Measurements from ENCODE around the gene KCNMA1. TPM values are rescaled to one million over a fixed set of nuclear protein-coding genes. Genes with fewer than 3 reads are reported as not detected.

Gene KCNMA1
- total RNA-seq, 2 donors from 2014 or later: 168 to 188 TPM

- no peak overlapping the region for H3K4me3 ChIP-seq
- peak overlapping the region; percentile 93 to 96 for H3K27ac ChIP-seq
- H3K4me1 ChIP-seq (ENCODE audit: control insufficient read depth in 1 of 2, low read depth in 2 of 2): peaks cover 28 to 65% of the 10 kb centered on the region in 2 donors
- ATAC-seq (ENCODE audit: insufficient number of reproducible peaks, low FRiP score, low read depth) (peak; percentile 31), DNase-seq (ENCODE audit: low spot score) (no peak)
- no peak for TF ChIP-seq CTCF (IDR thresholded peaks at IDR 0.05)
- H3K36me3 ChIP-seq: no peaks in the 10 kb centered on the region
- H3K9me3 ChIP-seq: no peaks in the 10 kb centered on the region
- H3K27me3 ChIP-seq (replicated peaks; ENCODE audit: insufficient read depth): no peaks in the 10 kb centered on the region
These were observed 624.7 kb downstream of the KCNMA1 start for GRCh38 chr10:77012812-77013500.

GRCh38 chr10:77011874-77012811 lies 625.5 kb downstream of the KCNMA1 start:
- Histone ChIP-seq H3K9me3 (no peaks in the 10 kb centered on the region), H3K4me1 (ENCODE audit: control insufficient read depth in 1 of 2, low read depth in 2 of 2) (peaks cover 28 to 68% of the 10 kb centered on the region in 2 donors), H3K4me3 (peak overlapping the region; percentile 28), H3K36me3 (no peaks in the 10 kb centered on the region), H3K27me3 (replicated peaks; ENCODE audit: insufficient read depth) (no peaks in the 10 kb centered on the region), H3K27ac (peak overlapping the region; percentile 93 to 96)
- DNase-seq (ENCODE audit: low spot score): no peak
- peak; percentile 55 for ATAC-seq (ENCODE audit: insufficient number of reproducible peaks, low FRiP score, low read depth)
- no peak for TF ChIP-seq CTCF (IDR thresholded peaks at IDR 0.05)

GRCh38 chr10:77010430-77010829 lies 627.2 kb downstream of the KCNMA1 start:
- no peak for TF ChIP-seq CTCF (IDR thresholded peaks at IDR 0.05)
- Histone ChIP-seq H3K4me1 (ENCODE audit: control insufficient read depth in 1 of 2, low read depth in 2 of 2) (peaks cover 25 to 51% of the 10 kb centered on the region in 2 donors), H3K27ac (peak overlapping the region; percentile 93 to 96), H3K36me3 (no peaks in the 10 kb centered on the region), H3K4me3 (no peak overlapping the region), H3K27me3 (replicated peaks; ENCODE audit: insufficient read depth) (no peaks in the 10 kb centered on the region), H3K9me3 (no peaks in the 10 kb centered on the region)
- ATAC-seq (ENCODE audit: insufficient number of reproducible peaks, low FRiP score, low read depth) (no peak), DNase-seq (ENCODE audit: low spot score) (no peak)

DNA sequence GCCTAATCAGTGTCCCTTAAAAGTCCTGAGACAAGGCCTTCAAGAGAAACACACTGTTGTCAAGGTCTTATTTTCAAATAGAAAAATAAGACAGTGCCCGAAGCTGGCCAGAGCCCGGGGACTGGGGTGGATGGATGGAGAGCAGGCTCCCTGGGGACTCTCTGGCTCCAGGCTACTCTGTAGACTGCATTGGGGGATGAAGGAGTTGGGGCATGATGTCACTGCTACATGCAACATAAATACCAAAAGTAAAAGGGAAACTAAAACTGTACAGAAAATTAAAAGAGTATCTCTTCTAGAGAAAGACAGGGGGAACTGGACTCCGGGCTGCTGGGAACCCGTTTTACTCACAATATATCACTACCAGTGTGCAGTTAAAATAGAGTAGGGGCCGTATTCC lies 629.8 kb downstream of the KCNMA1 start:
- Histone ChIP-seq H3K27me3 (replicated peaks; ENCODE audit: insufficient read depth) (no peaks in the 10 kb centered on the region), H3K9me3 (no peaks in the 10 kb centered on the region), H3K4me3 (no peak overlapping the region), H3K4me1 (ENCODE audit: control insufficient read depth in 1 of 2, low read depth in 2 of 2) (peaks cover 16 to 45% of the 10 kb centered on the region in 2 donors), H3K36me3 (no peaks in the 10 kb centered on the region), H3K27ac (peak overlapping the region; percentile 21 to 22)
- no peak for TF ChIP-seq CTCF (IDR thresholded peaks at IDR 0.05)
- no peak for ATAC-seq (ENCODE audit: insufficient number of reproducible peaks, low FRiP score, low read depth)
- DNase-seq (ENCODE audit: low spot score): no peak

DNA sequence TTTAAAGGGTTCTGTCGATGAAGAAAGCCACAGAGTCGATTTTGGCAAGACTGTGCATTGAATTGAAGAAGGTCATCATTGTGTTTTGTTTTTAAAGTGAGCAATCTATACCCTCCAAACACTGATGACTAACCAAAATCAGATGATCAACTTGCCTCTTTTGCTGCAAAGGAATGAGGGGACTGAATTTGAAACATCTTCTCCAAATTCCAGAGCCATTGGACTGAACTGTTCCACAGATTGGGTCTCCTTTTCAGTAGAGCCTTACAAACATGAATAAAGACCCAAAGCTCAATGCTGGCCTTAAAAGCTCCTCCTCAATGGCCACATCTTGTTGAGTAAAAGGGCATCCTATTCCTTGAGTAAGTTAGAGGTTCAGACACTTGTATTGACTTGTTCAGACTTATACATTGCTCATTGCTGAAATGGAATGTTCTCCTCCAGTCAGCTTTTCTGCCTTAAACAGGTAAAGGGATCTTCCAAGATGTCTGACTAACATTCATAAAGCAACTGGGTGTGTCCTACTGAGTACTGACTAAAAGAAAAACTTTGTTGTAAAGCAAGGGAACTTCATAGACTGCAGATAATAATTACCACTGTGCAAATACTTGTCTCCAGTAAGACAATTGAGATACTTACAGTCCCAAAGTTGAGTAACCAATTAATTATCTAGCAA lies 630.6 kb downstream of the KCNMA1 start:
- ATAC-seq (ENCODE audit: insufficient number of reproducible peaks, low FRiP score, low read depth) (no peak), DNase-seq (ENCODE audit: low spot score) (no peak)
- no peak overlapping the region for H3K4me3 ChIP-seq
- no peaks in the 10 kb centered on the region for H3K27me3 ChIP-seq (replicated peaks; ENCODE audit: insufficient read depth)
- no peaks in the 10 kb centered on the region for H3K9me3 ChIP-seq
- no peak overlapping the region for H3K27ac ChIP-seq
- H3K4me1 ChIP-seq (ENCODE audit: control insufficient read depth in 1 of 2, low read depth in 2 of 2): peaks cover 8 to 36% of the 10 kb centered on the region in 2 donors
- TF ChIP-seq CTCF (IDR thresholded peaks at IDR 0.05): no peak
- no peaks in the 10 kb centered on the region for H3K36me3 ChIP-seq
